ENCODE results near the gene EIF3B. TPM values are rescaled to one million over a fixed set of nuclear protein-coding genes. Genes with fewer than 3 reads are reported as not detected.

The EIF3B gene
- total RNA-seq, 2 experiments from 2014 or later, result 174 to 184 TPM

DNA sequence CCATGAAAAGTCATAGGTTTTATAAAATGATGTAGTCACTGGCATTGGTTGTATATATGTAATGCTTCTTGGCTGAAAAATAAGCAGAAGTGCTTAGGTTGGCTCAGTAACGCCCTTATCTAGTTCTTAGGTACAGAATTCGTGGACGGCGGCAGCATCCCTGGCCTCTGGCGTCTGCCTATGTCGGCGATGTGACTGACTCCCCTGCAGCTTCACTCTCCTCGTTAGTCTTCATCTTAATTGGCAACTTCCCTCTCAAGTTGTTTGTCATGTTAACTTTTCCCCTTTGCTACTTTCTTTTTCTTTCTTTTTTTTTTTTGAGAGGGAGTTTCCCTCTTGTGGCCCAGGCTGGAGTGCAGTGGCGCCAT lies 67.3 kb downstream of the EIF3B start:
- Mint-ChIP-seq H3K4me1 (ENCODE audit: low read depth) (peaks cover 62% of the 10 kb centered on the region), H3K4me3 (no peak overlapping the region), H3K9me3 (ENCODE audit: insufficient read depth) (no peaks in the 10 kb centered on the region), H3K36me3 (ENCODE audit: low read depth) (peaks cover 32% of the 10 kb centered on the region), H3K27ac (no peak overlapping the region), H3K27me3 (ENCODE audit: low read depth) (no peaks in the 10 kb centered on the region)
- DNase-seq, result no peak
- no peak for ATAC-seq
- ChIA-PET CTCF (interaction anchor here (1.5 kb wide), 1 partner anchor 9 kb away, joined by 5 read pairs; no protein-coding TSS in a partner anchor), POLR2A (interaction anchor here (0.7 kb wide), 1 partner anchor 64 kb away, joined by 3 read pairs; no protein-coding TSS in a partner anchor)

DNA sequence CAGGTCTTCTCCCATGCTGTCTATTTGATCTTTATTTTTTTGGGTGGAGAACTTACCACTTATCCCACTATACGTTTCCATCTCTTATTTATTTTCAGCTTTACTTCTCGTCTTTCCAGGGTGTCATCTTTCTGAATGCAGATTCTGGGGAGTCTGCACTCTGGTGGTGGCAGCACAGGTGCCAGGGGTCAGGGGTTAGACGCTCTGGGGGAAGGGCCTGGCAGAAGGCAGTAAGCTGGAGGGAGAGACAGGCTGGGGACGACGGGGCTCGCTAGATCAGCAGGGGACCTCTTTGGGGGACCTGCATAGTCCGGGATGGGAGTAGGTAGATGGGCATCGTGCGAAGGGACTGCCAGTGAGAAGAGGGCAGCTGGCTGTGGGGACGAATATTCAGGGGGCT lies 71.1 kb downstream of the EIF3B start:
- POLR2A ChIA-PET, result no interaction called here
- Mint-ChIP-seq H3K9me3 (ENCODE audit: insufficient read depth) (peaks cover under 1% of the 10 kb centered on the region), H3K27me3 (ENCODE audit: low read depth) (no peaks in the 10 kb centered on the region), H3K36me3 (ENCODE audit: low read depth) (peaks cover 21% of the 10 kb centered on the region), H3K4me1 (ENCODE audit: low read depth) (peaks cover 47% of the 10 kb centered on the region), H3K4me3 (no peak overlapping the region), H3K27ac (peak overlapping the region; percentile 46)
- DNase-seq, result no peak
- CTCF ChIA-PET, result no interaction called here
- no peak for ATAC-seq

Other genes with a start within 250 kb of the EIF3B start
- 10 to 100 TPM; 79.8 to 82.7 TPM for gene MAD1L1, start 121.9 kb upstream of the EIF3B start, total RNA-seq
- gene MRM2, start 112.6 kb upstream of the EIF3B start, total RNA-seq, result 10 to 100 TPM; 36.7 to 37.8 TPM
- gene NUDT1, start 112.6 kb upstream of the EIF3B start, total RNA-seq, result 100 to 1,000 TPM; 126 to 130 TPM
- 10 to 100 TPM; 28.3 to 35.8 TPM for gene SNX8, start 40.4 kb upstream of the EIF3B start, total RNA-seq
- 10 to 100 TPM; 47.9 to 49.0 TPM for gene CHST12, start 48.8 kb downstream of the EIF3B start, total RNA-seq
- gene GRIFIN, start 121.6 kb downstream of the EIF3B start, total RNA-seq, result not detected
- 100 to 1,000 TPM; 134 to 136 TPM for gene LFNG, start 164.9 kb downstream of the EIF3B start, total RNA-seq
- gene BRAT1, start 200.7 kb downstream of the EIF3B start, total RNA-seq, result 10 to 100 TPM; 39.4 to 40.7 TPM
- 10 to 100 TPM; 11.6 to 12.4 TPM for gene IQCE, start 204.2 kb downstream of the EIF3B start, total RNA-seq